HepG2 (cell line): ENCODE results near the gene KCNMB2. TPM values are rescaled to one million over a fixed set of nuclear protein-coding genes. Genes with fewer than 3 reads are reported as not detected.

Source experiments
- ATAC-seq: fragments of 200-7000 bp; cut with Tn5 transposase; 3 replicates; pipeline ENCODE4 v1.9.1; 2020; ENCODE audit warnings: mild to moderate bottlenecking, moderate library complexity
- BruUV-seq: library from RNA; stranded (reverse); fragments of 400-500 nt; replicated peaks from 2 replicates; lab custom pipeline; 2021; lab: Mats Ljungman, UMichigan
- CTCF ChIA-PET: fragments of 300-600 bp; formaldehyde crosslinking; extraction: SDS; loops from one replicate; lab custom pipeline; 2021; ENCODE audit warnings: low total read pairs, inconsistent platforms, low intra/inter-chr PET ratio; lab: Yijun Ruan, JAX
- POLR2A ChIA-PET: fragments of 350-600 bp; sonication (Branson Sonifier 250); formaldehyde crosslinking; loops from one replicate; lab custom pipeline; 2020; ENCODE audit warnings: antibody characterized with exemption, inconsistent platforms; lab: Yijun Ruan, JAX
- DNase-seq: peaks from one replicate; pipeline ENCODE4 v3.0.0-alpha.2; 2015; ENCODE audit warnings: low spot score
- FAIRE-seq: peaks from 3 replicates; lab custom pipeline; 2011; peaks lifted over from hg19 to GRCh38; lab: Jason Lieb, UNC
- H2AFZ ChIP-seq: one replicate; pipeline ENCODE4 v1.6.1; 2011; ENCODE audit warnings: low read length, inconsistent platforms
- H3K27ac ChIP-seq: fragments of 300-600 bp; 3 replicates; pipeline ENCODE4 v1.8.0; 2011; ENCODE audit warnings: mixed run types, mild to moderate bottlenecking, mixed read lengths, low read length, inconsistent platforms; ENCODE audit not compliant: insufficient read depth; ENCODE audit errors: extremely low read length
- H3K27me3 ChIP-seq, 2 experiments: fragments of 200-600 bp in 1 of 2; 2 replicates in 1 of 2; 3 replicates in 1 of 2; pipeline versions ENCODE4 v1.6.0 to v1.8.0; 2011; ENCODE audit warnings: low read length in 2 of 2, mild to moderate bottlenecking in 2 of 2, moderate library complexity in 2 of 2, inconsistent platforms in 1 of 2; ENCODE audit not compliant: insufficient read depth in 2 of 2, control insufficient read depth in 1 of 2
- H3K36me3 ChIP-seq, 2 experiments: fragments of 200-600 bp in 1 of 2; replicated peaks in 1 of 2; 2 replicates in 1 of 2; 3 replicates in 1 of 2; pipeline versions ENCODE4 v1.5.1 to v1.8.0; 2011; ENCODE audit warnings: low read length in 2 of 2, inconsistent platforms in 1 of 2; ENCODE audit not compliant: insufficient read depth in 2 of 2, control insufficient read depth in 1 of 2
- H3K4me1 ChIP-seq: 2 replicates; pipeline ENCODE4 v1.5.1; 2012; ENCODE audit warnings: low read length, inconsistent platforms; ENCODE audit not compliant: insufficient read depth
- H3K4me2 ChIP-seq: 2 replicates; pipeline ENCODE4 v1.6.0; 2011; ENCODE audit warnings: low read depth, low read length, inconsistent platforms
- H3K4me3 ChIP-seq, 3 experiments: fragments of 200-600 bp in 1 of 3; sonication (generic), shearing (Covaris generic) in 1 of 3; replicated peaks in 1 of 3; 2 replicates each; pipeline ENCODE4 v1.5.1; 2011 to 2016; ENCODE audit warnings: low read length in 3 of 3, inconsistent platforms in 2 of 3, low read depth in 2 of 3, mild to moderate bottlenecking in 2 of 3, control low read depth in 1 of 3, mixed read lengths in 1 of 3; ENCODE audit not compliant: insufficient read depth in 1 of 3
- H3K79me2 ChIP-seq: one replicate; pipeline ENCODE4 v1.6.1; 2011; ENCODE audit warnings: low read length, inconsistent platforms; ENCODE audit not compliant: insufficient read depth
- H3K9ac ChIP-seq: 2 replicates; pipeline ENCODE4 v1.6.0; 2011; ENCODE audit warnings: mild to moderate bottlenecking, low read depth, low read length, inconsistent platforms; ENCODE audit not compliant: insufficient read depth
- H3K9me3 ChIP-seq: 2 replicates; pipeline ENCODE4 v1.5.1; 2012; ENCODE audit warnings: mild to moderate bottlenecking, low read length
- H4K20me1 ChIP-seq: 2 replicates; pipeline ENCODE4 v1.6.0; 2011; ENCODE audit warnings: inconsistent platforms, mild to moderate bottlenecking, low read length, moderate library complexity; ENCODE audit not compliant: insufficient read depth
- E2F2 ChIP-seq: sonication (generic); formaldehyde crosslinking; IDR thresholded peaks from 2 replicates; pipeline ENCODE4 v1.4.0; 2020; ENCODE audit warnings: missing genetic modification reagents, borderline replicate concordance
- E2F5 ChIP-seq: sonication (generic); formaldehyde crosslinking; conservative IDR thresholded peaks from 2 replicates; pipeline ENCODE4 v1.4.0; 2020; ENCODE audit warnings: missing genetic modification reagents
- ERF ChIP-seq: IDR thresholded peaks from 2 replicates; pipeline ENCODE4 v1.6.1; 2018; ENCODE audit warnings: missing biosample characterization, missing genetic modification reagents
- KDM4B ChIP-seq: sonication (generic); formaldehyde crosslinking; IDR thresholded peaks from 2 replicates; pipeline ENCODE4 v1.4.0; 2020; ENCODE audit warnings: missing genetic modification reagents
- MTA3 ChIP-seq: sonication (generic); formaldehyde crosslinking; IDR thresholded peaks from 2 replicates; pipeline ENCODE4 v1.4.0; 2020; ENCODE audit warnings: missing genetic modification reagents
- ZNF180 ChIP-seq: sonication (generic); formaldehyde crosslinking; IDR thresholded peaks from 2 replicates; pipeline ENCODE4 v1.4.0; 2020; ENCODE audit warnings: low read depth, missing genetic modification reagents, borderline replicate concordance
- ZNF318 ChIP-seq: sonication (generic); formaldehyde crosslinking; IDR thresholded peaks from 2 replicates; pipeline ENCODE4 v1.4.0; 2020; ENCODE audit warnings: mild to moderate bottlenecking, missing genetic modification reagents
- ZNF367 ChIP-seq: sonication (generic); formaldehyde crosslinking; IDR thresholded peaks from 2 replicates; pipeline ENCODE4 v1.4.0; 2020; ENCODE audit warnings: missing genetic modification reagents, borderline replicate concordance
- ZNF562 ChIP-seq: sonication (generic); formaldehyde crosslinking; IDR thresholded peaks from 2 replicates; pipeline ENCODE4 v1.8.0; 2022; ENCODE audit warnings: missing genetic modification reagents, borderline replicate concordance
- ZSCAN20 ChIP-seq: sonication (generic); formaldehyde crosslinking; IDR thresholded peaks from 2 replicates; pipeline ENCODE4 v1.4.0; 2020; ENCODE audit warnings: missing genetic modification reagents, mild to moderate bottlenecking, borderline replicate concordance
- WGBS: methylation state at CpG from one replicate; pipeline ENCODE4 v1.1.6; 2017; ENCODE audit warnings: low lambda C conversion rate; 5-methylcytosine and 5-hydroxymethylcytosine counted together
- in situ Hi-C: cut with HindIII; loops from 2 replicates; pipeline ENCODE4 v1.10.0; 2017; ENCODE audit warnings: low pct_unique_long_range_greater_than_20kb; ENCODE audit not compliant: extremely low pct_ligation_motif_present
- intact Hi-C: fragments of 100-400 bp; cut with micrococcal nuclease; formaldehyde crosslinking; loops from one replicate; pipeline ENCODE4 v1.10.0; 2022; ENCODE audit not compliant: unreplicated experiment
- polyA plus RNA-seq, 8 experiments: library from polyadenylated mRNA; depleted of rRNA in 3 of 8; stranded (reverse) in 7 of 8; unstranded in 1 of 8; fragments of >200 nt; fragmentation: Illumina TruSeq in 4 of 8; extraction: Trizol in 4 of 8; gene quantifications; 2 replicates each; pipeline versions ENCODE4 v1.2.1 to v1.2.3, GENCODE V29; 2011 to 2016; ENCODE audit warnings: low read depth in 4 of 8, missing spikeins in 1 of 8, mixed read lengths in 1 of 8; ENCODE audit not compliant: insufficient read depth in 1 of 8
- total RNA-seq, 5 experiments: library from RNA; depleted of rRNA; stranded (reverse); fragments of >200 nt; fragmentation: Illumina TruSeq; extraction: Trizol; gene quantifications; 2 replicates each; pipeline ENCODE4 v1.2.3, GENCODE V29; 2016; ENCODE audit warnings: low read depth in 1 of 5
- TF ChIP-seq, protein P1 (sequence below): sonication (generic); formaldehyde crosslinking; IDR thresholded peaks from 2 replicates; pipeline ENCODE4 v1.5.1; 2020; ENCODE audit warnings: mild to moderate bottlenecking, moderate library complexity, missing genetic modification reagents
- TF ChIP-seq, protein P2 (sequence below): sonication (generic); formaldehyde crosslinking; IDR thresholded peaks from 2 replicates; pipeline ENCODE4 v1.5.0; 2020; ENCODE audit warnings: missing genetic modification reagents, mild to moderate bottlenecking, borderline replicate concordance

KCNMB2 gene
- total and polyA plus RNA-seq, 2 of the 13 experiments (the other 11 are each of a cell fraction or from before 2014, with no cell fraction given): not detected

GRCh38 chr3:178655488-178655887 lies 119.3 kb downstream of the KCNMB2 start:
- POLR2A ChIA-PET: no interaction called here
- DNase-seq (no peak), ATAC-seq (no peak)
- Histone ChIP-seq H4K20me1 (no peaks in the 10 kb centered on the region), H3K4me1 (no peaks in the 10 kb centered on the region), H3K79me2 (no peaks in the 10 kb centered on the region), H3K27me3 (no peaks in the 10 kb centered on the region), H3K27ac (no peak overlapping the region), H3K36me3 (no peaks in the 10 kb centered on the region)
- WGBS: 3% methylated on average over 4 of the region's 4 CpGs
- in situ Hi-C loops (no loop called here), intact Hi-C loops (no loop called here)
- TF ChIP-seq ZNF318 (CRISPR knock-in tag) (no peak), ZNF367 (CRISPR knock-in tag) (no peak), E2F5 (CRISPR knock-in tag) (no peak), ZSCAN20 (CRISPR knock-in tag) (no peak), MTA3 (no peak), ZNF180 (no peak), ERF (no peak), KDM4B (CRISPR knock-in tag) (no peak), E2F2 (CRISPR knock-in tag) (no peak), ZNF562 (CRISPR knock-in tag) (no peak)
- TF ChIP-seq, protein P1, sequence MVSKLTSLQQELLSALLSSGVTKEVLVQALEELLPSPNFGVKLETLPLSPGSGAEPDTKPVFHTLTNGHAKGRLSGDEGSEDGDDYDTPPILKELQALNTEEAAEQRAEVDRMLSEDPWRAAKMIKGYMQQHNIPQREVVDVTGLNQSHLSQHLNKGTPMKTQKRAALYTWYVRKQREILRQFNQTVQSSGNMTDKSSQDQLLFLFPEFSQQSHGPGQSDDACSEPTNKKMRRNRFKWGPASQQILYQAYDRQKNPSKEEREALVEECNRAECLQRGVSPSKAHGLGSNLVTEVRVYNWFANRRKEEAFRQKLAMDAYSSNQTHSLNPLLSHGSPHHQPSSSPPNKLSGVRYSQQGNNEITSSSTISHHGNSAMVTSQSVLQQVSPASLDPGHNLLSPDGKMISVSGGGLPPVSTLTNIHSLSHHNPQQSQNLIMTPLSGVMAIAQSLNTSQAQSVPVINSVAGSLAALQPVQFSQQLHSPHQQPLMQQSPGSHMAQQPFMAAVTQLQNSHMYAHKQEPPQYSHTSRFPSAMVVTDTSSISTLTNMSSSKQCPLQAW (CRISPR knock-in tag): no peak
- TF ChIP-seq, protein P2, sequence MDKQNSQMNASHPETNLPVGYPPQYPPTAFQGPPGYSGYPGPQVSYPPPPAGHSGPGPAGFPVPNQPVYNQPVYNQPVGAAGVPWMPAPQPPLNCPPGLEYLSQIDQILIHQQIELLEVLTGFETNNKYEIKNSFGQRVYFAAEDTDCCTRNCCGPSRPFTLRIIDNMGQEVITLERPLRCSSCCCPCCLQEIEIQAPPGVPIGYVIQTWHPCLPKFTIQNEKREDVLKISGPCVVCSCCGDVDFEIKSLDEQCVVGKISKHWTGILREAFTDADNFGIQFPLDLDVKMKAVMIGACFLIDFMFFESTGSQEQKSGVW (CRISPR knock-in tag): no peak
- TF ChIP-seq, all 625 proteins: peak for 0
- no peak overlapping the region for H3K9ac ChIP-seq
- CTCF ChIA-PET: no interaction called here
- H3K9me3 ChIP-seq: no peaks in the 10 kb centered on the region
- no peak for FAIRE-seq
- no peak overlapping the region for H3K4me3 ChIP-seq
- H2AFZ ChIP-seq: no peak overlapping the region
- BruUV-seq: no TSS peak
- H3K4me2 ChIP-seq: no peak overlapping the region
